ENCODE data around the gene FAM163B. TPM values are rescaled to one million over a fixed set of nuclear protein-coding genes. Genes with fewer than 3 reads are reported as not detected.

FAM163B gene
- polyA plus RNA-seq, 1 donor (not counting 4 experiments of a cell fraction or from before 2014, with no cell fraction given) = not detected

DNA sequence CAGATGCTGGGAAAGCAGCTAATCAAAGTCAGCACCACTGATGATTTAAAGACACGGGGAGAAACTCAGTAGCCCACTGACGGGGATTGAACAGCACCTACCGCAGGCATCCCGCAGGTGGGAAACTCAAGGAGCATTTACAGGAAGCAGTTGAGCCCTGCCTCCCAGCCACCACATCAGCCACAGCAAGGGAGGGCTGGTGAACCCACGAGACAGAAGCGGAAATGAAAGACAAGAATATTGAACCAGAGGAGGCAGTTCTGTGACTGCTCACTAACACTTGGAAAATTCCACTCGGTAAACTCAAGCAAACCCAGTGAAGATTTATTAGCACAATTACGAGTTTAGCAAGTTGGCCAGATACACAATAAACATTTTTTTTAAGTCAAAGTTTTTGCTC, 10.6 kb upstream of the FAM163B start:
- no peak overlapping the region for H3K4me3 ChIP-seq (ENCODE audit: control insufficient read depth in 2 of 3, extremely low read depth in 1 of 3, insufficient read depth in 2 of 3, low read depth in 1 of 3, low read length in 3 of 3)
- DNase-seq (ENCODE audit: low read depth, low spot score) = no peak
- no peaks in the 10 kb centered on the region for H3K9me1 ChIP-seq (ENCODE audit: control insufficient read depth, extremely low read depth, insufficient read depth, low read length)
- H3K4me1 ChIP-seq (ENCODE audit: control insufficient read depth, extremely low read depth, insufficient read depth, low read length) = no peaks in the 10 kb centered on the region
- no peak overlapping the region for H3K4me2 ChIP-seq (ENCODE audit: control insufficient read depth, extremely low read depth, insufficient read depth, low read depth, low read length)
- dilution Hi-C loops (cut with MboI; ENCODE audit: extremely low pct_ligation_motif_present, low sequenced_read_pairs) = no loop called here
- no peaks in the 10 kb centered on the region for H3K79me2 ChIP-seq (ENCODE audit: control insufficient read depth, insufficient read depth, low read length)
- no peaks in the 10 kb centered on the region for H3K9me3 ChIP-seq (ENCODE audit: control insufficient read depth, low read depth, low read length)
- H2AFZ ChIP-seq (ENCODE audit: control insufficient read depth, low read length) = no peak overlapping the region
- peaks cover 26% of the 10 kb centered on the region for H3K27me3 ChIP-seq (ENCODE audit: control insufficient read depth, extremely low read depth, insufficient read depth, low read length)
- TF ChIP-seq EZH2 (IDR thresholded peaks at IDR 0.05; ENCODE audit: low read length) = no peak
- no peak for TF ChIP-seq CTCF (optimal IDR thresholded peaks at IDR 0.05 in 1 of 3, IDR thresholded peaks at IDR 0.05 in 1 of 3, conservative IDR thresholded peaks at IDR 0.05 in 1 of 3; ENCODE audit: extremely low read depth in 1 of 3, insufficient read depth in 2 of 3, low read length in 3 of 3)
- no peak overlapping the region for H3K9ac ChIP-seq (ENCODE audit: control insufficient read depth, extremely low read depth, insufficient read depth, low read length)
- H3K27ac ChIP-seq (ENCODE audit: control insufficient read depth, insufficient read depth, low read length) = no peak overlapping the region
- no peak for FAIRE-seq
- no peaks in the 10 kb centered on the region for H4K20me1 ChIP-seq (ENCODE audit: control insufficient read depth, extremely low read depth, insufficient read depth, low read length)
- H3K36me3 ChIP-seq (ENCODE audit: control insufficient read depth in 2 of 2, extremely low read depth in 1 of 2, insufficient read depth in 2 of 2, low read length in 2 of 2) = no peaks in the 10 kb centered on the region

GRCh38 chr9:133618726-133619125, 9.5 kb upstream of the FAM163B start:
- TF ChIP-seq EZH2 (IDR thresholded peaks at IDR 0.05; ENCODE audit: low read length) = no peak
- TF ChIP-seq CTCF (optimal IDR thresholded peaks at IDR 0.05 in 1 of 3, IDR thresholded peaks at IDR 0.05 in 1 of 3, conservative IDR thresholded peaks at IDR 0.05 in 1 of 3; ENCODE audit: extremely low read depth in 1 of 3, insufficient read depth in 2 of 3, low read length in 3 of 3) = no peak
- H3K9me1 ChIP-seq (ENCODE audit: control insufficient read depth, extremely low read depth, insufficient read depth, low read length) = no peaks in the 10 kb centered on the region
- peaks cover 36% of the 10 kb centered on the region for H3K27me3 ChIP-seq (ENCODE audit: control insufficient read depth, extremely low read depth, insufficient read depth, low read length)
- H3K36me3 ChIP-seq (ENCODE audit: control insufficient read depth in 2 of 2, extremely low read depth in 1 of 2, insufficient read depth in 2 of 2, low read length in 2 of 2) = no peaks in the 10 kb centered on the region
- no peaks in the 10 kb centered on the region for H4K20me1 ChIP-seq (ENCODE audit: control insufficient read depth, extremely low read depth, insufficient read depth, low read length)
- no peak overlapping the region for H3K4me3 ChIP-seq (ENCODE audit: control insufficient read depth in 2 of 3, extremely low read depth in 1 of 3, insufficient read depth in 2 of 3, low read depth in 1 of 3, low read length in 3 of 3)
- no peak for FAIRE-seq
- H3K4me1 ChIP-seq (ENCODE audit: control insufficient read depth, extremely low read depth, insufficient read depth, low read length) = no peaks in the 10 kb centered on the region
- no peak overlapping the region for H3K27ac ChIP-seq (ENCODE audit: control insufficient read depth, insufficient read depth, low read length)
- H3K9ac ChIP-seq (ENCODE audit: control insufficient read depth, extremely low read depth, insufficient read depth, low read length) = no peak overlapping the region
- no peaks in the 10 kb centered on the region for H3K9me3 ChIP-seq (ENCODE audit: control insufficient read depth, low read depth, low read length)
- no peak overlapping the region for H3K4me2 ChIP-seq (ENCODE audit: control insufficient read depth, extremely low read depth, insufficient read depth, low read depth, low read length)
- no peak for DNase-seq (ENCODE audit: low read depth, low spot score)
- no peak overlapping the region for H2AFZ ChIP-seq (ENCODE audit: control insufficient read depth, low read length)
- dilution Hi-C loops (cut with MboI; ENCODE audit: extremely low pct_ligation_motif_present, low sequenced_read_pairs) = no loop called here
- no peaks in the 10 kb centered on the region for H3K79me2 ChIP-seq (ENCODE audit: control insufficient read depth, insufficient read depth, low read length)

Measured in keratinocyte (primary cell).